IgD-negative memory B cell (primary cell): ENCODE results near the gene PLEKHO1. TPM values are rescaled to one million over a fixed set of nuclear protein-coding genes. Genes with fewer than 3 reads are reported as not detected.
"Not testable (repeated sequence)": the region's sequence is repeated elsewhere in the genome, so short reads cannot be mapped to it uniquely, and the experiment has no call there.

Source experiments
- H3K27ac Mint-ChIP-seq, 3 donors: one replicate each; pipeline ENCODE4 v1.8.0; 2020 to 2022; ENCODE audit warnings: mild to moderate bottlenecking in 3 of 3, mixed read lengths in 3 of 3, moderate library complexity in 1 of 3
- H3K27me3 Mint-ChIP-seq: one replicate; pipeline ENCODE4 v1.8.0; 2021; ENCODE audit warnings: mixed read lengths
- H3K36me3 Mint-ChIP-seq: one replicate; pipeline ENCODE4 v1.8.0; 2020; ENCODE audit warnings: mild to moderate bottlenecking, mixed read lengths
- H3K4me1 Mint-ChIP-seq, 3 donors: one replicate each; pipeline ENCODE4 v1.8.0; 2020 to 2022; ENCODE audit warnings: mixed read lengths in 3 of 3, mild to moderate bottlenecking in 1 of 3
- H3K4me3 Mint-ChIP-seq, 4 donors: one replicate each; pipeline ENCODE4 v1.8.0; 2020 to 2022; ENCODE audit warnings: mild to moderate bottlenecking in 4 of 4, mixed read lengths in 4 of 4, moderate library complexity in 3 of 4
- H3K9me3 Mint-ChIP-seq, 3 donors: one replicate each; pipeline ENCODE4 v1.8.0; 2020 to 2021; ENCODE audit warnings: mixed read lengths in 3 of 3, mild to moderate bottlenecking in 1 of 3
- polyA plus RNA-seq: library from polyadenylated mRNA; unstranded; fragments of 300-500 nt; fragmentation: Illumina TruSeq; gene quantifications from one replicate; pipeline ENCODE4 v1.2.3, GENCODE V29; 2021

Gene PLEKHO1
- polyA plus RNA-seq, 1 donor from 2014 or later: 102 TPM

DNA sequence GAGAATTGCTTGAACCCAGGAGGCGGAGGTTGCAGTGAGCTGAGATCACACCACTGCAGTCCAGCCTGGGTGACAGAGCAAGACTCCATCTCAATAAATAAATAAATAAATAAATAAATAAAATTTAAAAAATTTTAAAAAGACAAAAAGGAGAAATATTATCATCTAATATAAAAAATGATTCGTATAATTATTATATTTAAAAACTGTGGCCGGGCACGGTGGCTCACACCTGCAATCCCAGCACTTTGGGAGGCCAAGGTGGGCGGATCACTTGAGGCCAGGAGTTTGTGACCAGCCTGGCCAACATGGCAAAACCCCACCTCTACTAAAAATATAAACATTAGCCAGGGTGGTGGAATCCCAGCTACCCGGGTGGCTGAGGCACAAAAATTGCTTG, 58.7 kb downstream of the PLEKHO1 start:
- not testable (repeated sequence) for H3K27ac Mint-ChIP-seq, H3K4me1 Mint-ChIP-seq, H3K36me3 Mint-ChIP-seq, H3K9me3 Mint-ChIP-seq, H3K27me3 Mint-ChIP-seq, H3K4me3 Mint-ChIP-seq

Other genes starting within 250 kb of the PLEKHO1 start
- gene SV2A, start 232.1 kb upstream of the PLEKHO1 start, polyA plus RNA-seq: 0.18 TPM
- gene SF3B4, start 222.1 kb upstream of the PLEKHO1 start, polyA plus RNA-seq: 99.3 TPM
- not detected for gene MTMR11, start 213.0 kb upstream of the PLEKHO1 start, polyA plus RNA-seq
- gene OTUD7B, start 139.2 kb upstream of the PLEKHO1 start, polyA plus RNA-seq: 0.53 TPM
- gene VPS45, start 82.1 kb upstream of the PLEKHO1 start, polyA plus RNA-seq: 17.0 TPM
- 52.9 TPM for gene ANP32E, start 86.2 kb downstream of the PLEKHO1 start, polyA plus RNA-seq
- 0.71 TPM for gene CA14, start 107.9 kb downstream of the PLEKHO1 start, polyA plus RNA-seq
- 78.4 TPM for gene APH1A, start 119.1 kb downstream of the PLEKHO1 start, polyA plus RNA-seq
- gene C1orf54, start 122.9 kb downstream of the PLEKHO1 start, polyA plus RNA-seq: 2.9 TPM
- not detected for gene CIART, start 132.6 kb downstream of the PLEKHO1 start, polyA plus RNA-seq
- 79.3 TPM for gene MRPS21, start 143.9 kb downstream of the PLEKHO1 start, polyA plus RNA-seq
- gene PRPF3, start 171.6 kb downstream of the PLEKHO1 start, polyA plus RNA-seq: 26.2 TPM
- gene RPRD2, start 214.2 kb downstream of the PLEKHO1 start, polyA plus RNA-seq: 34.1 TPM